Right lung (tissue), 5 donors: ENCODE results near the gene GFY. TPM values are rescaled to one million over a fixed set of nuclear protein-coding genes. Genes with fewer than 3 reads are reported as not detected.
"Not testable (repeated sequence)": the region's sequence is repeated elsewhere in the genome, so short reads cannot be mapped to it uniquely, and the experiment has no call there.

Experiments used
- DNase-seq, 2 donors: peaks; one replicate each; pipeline ENCODE4 v3.0.0-alpha.2; 2013
- polyA plus RNA-seq, 5 donors: library from polyadenylated mRNA; unstranded; fragments of 120-200 nt; gene quantifications; one replicate each; pipeline versions ENCODE4 v1.2.1 to v1.2.3, GENCODE V29; 2013; ENCODE audit warnings: inconsistent platforms in 1 of 5, low replicate concordance in 1 of 5; ENCODE audit not compliant: insufficient read length in 5 of 5, insufficient read depth in 1 of 5

Gene GFY
- polyA plus RNA-seq, 5 donors: not detected

GRCh38 chr19:49468746-49469447 is 43.7 kb downstream of the GFY start:
- no peak for DNase-seq

DNA sequence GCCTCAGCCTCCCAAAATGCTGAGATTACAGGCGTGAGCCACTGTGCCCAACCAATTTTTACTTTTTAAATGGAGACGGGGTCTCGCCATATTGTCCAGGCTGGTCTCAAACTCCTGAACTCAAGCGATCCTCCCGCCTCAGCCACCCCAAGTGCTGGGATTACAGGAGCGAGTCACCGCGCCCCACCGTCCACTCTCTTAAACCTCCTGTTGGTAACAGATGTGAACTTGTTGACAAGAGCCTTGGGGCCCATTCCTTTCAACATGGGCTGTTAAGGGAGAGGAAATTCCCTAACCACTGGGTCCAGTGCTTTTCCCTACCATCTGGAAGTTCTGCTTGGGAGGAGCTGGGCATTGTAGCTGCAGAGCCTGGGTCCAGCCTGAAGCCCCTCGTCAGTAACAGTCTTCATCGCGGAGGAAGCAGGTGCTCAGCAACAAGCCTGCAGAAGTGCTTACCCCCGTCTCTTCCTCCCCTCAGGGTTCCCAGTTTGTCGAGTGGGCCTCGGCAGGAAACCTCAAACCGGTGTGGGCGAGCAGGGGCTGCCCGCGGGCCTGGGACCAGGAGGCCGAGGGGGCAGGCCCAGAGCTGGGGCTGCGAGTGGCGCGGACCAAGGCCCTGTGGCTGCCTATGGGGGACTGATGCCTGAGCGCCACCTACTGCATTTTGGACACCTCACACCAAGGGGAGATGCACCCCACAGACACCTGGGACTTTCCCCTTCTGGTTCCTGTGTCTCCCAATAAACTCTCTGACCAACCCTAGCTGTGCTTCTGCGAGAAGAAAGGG is 44.8 kb downstream of the GFY start:
- no peak for DNase-seq

DNA sequence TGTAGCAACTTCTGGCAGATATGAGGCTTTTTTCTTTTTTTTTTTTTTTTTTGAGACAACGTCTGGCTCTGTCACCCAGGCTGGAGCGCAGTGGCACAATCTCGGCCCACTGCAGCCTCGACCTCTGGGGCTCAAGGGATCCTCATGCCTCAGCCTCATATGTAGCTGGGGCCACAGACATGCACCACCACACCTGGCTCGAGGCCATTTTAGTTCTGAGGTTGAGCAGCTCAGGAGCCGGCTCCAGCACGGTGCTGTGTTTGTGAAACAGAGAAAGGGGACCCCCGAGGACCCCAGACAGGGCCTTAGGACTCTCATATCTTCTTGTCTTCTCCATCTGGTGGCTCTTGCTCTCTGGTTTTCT is 45.4 kb downstream of the GFY start:
- no peak for DNase-seq

DNA sequence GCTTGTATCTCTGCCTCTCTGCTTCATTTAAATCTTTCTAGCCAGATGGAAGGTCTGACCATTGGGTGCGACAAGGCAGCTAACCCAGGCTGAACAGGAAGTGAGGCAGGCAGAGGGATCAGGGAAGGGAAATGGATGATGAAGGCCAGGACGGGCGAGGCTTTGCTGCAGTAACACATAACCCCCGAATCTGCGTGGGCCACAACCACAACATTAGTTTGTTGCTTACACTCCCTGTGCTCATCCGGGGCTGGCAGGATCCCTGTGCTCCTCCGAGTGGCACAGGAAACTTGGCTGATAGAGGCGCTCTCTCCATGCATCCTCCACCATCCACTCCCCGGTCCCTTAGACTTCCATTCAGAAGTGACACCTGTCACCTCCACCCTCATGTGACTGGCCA is 47.7 kb downstream of the GFY start:
- no peak for DNase-seq

GRCh38 chr19:49473501-49473867 is 48.3 kb downstream of the GFY start:
- not testable (repeated sequence) for DNase-seq

DNA sequence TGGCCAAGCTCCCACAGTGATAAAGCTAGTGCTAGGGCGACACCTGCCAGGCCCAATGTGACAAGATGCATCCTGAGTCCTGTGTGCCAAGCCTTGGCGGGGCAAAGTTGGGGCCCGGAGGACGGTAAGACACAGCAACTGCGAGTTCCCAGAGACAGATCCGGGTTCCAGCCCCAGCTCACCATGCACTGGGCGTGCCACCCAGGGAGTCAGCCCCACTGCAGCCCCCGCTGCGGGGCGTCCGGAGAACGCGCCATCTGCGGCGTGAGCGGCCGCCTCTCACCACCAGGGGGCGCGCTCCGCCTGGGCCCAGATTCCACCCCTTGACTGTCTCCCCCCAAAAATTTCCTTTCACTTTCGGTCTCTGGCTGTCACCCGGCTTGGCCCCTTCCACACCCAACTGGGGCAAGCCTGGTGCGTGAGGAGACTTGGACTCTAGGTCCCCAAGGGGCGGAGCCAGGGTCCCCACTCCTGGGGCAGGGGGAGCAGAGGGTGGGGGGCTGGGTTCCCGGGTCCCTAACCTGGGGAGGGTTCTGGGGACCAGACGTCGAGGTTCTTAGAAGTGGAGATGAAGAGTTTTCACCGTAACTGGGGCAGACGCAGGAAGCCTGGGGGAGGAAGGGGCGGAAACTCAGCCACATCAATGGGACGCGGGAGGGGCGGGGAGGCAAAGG is 48.8 kb downstream of the GFY start, which contains the start of gene FLT3LG:
Gene FLT3LG (plus strand): TSS at position 348 of the 674 bp plus-strand sequence. CDS start 425 bp downstream, outside the sequence.
- peak; percentile 71 to 77 for DNase-seq

DNA sequence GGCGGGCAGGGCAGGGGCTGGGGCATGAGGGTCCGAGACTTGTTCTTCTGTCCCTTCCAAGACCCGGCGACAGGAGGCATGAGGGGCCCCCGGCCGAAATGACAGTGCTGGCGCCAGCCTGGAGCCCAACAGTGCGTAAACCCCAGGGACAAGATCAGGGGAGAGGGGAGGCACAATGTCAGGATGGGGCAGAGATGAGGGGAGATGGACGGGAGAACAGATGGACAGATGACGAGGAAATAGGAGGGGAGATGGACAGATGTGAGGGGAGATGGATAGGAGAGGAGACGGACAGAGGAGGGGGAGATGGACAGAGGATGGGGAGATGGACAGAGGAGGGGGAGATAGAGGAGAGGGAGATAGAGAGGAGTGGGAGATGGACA is 49.3 kb downstream of the GFY start:
- no peak for DNase-seq

DNA sequence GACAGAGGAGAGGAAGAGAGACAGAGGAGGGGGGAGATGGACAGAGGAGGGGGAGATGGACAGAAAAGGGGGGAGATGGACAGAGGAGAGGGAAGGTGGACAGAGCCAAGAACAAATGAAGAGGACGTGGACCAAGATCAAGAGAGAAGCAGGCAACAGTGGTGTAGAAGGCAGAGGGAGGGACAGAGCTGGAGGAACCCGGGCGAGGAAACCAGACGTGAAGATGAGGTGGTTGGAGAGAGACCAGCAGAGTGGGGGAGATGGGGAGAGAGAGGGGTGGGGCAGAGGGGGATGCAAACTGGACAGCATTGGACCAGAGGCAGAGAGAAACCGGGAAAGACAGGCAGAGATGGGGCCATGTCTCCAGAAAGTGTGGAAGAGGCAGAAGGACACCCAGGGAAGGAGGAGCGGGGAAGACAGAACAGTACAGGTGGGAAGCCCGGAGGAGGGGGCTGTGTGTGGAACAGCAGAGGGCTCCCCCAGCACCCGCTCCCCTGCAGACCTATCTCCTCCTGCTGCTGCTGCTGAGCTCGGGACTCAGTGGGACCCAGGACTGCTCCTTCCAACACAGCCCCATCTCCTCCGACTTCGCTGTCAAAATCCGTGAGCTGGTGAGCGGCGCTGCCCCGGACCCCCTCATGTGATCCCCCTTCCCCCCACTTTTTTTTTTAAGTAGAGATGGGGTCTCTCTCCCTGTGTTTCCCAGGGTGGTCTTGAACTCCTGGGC is 50.2 kb downstream of the GFY start:
- DNase-seq: no peak

DNA sequence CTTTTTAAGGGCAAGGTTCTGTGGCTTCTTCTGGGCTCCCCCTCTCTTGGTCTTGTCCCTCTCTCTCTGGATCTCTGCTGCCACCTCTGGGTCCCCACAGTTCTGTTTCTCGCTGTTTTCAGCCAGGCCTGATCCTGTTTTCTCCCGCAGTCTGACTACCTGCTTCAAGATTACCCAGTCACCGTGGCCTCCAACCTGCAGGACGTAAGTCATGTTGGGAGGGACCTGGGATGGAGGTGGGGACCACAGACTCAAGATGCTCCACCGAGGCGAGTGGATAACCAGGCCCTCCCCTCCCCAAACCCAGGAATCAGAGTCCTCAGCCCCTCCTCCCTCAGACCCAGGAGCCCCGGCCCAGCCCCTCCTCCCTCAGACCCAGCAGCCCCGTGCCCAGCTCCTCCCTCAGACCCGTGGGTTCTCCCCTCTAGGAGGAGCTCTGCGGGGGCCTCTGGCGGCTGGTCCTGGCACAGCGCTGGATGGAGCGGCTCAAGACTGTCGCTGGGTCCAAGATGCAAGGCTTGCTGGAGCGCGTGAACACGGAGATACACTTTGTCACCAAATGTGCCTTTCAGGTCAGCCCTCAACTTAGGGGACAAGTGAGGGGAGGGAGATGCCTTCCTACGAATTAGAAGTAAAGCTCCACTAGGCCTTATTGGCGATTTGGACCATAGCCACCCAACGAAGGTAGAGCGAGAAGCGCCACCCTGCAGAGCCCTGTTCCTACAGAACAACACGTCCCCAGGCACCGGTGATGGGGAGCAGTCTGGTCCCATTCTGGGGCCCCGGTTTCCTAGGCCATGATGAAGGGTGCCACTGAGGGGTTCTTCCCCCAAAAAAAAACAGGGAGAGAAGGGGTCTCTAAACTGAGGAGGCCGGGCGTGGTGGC is 51.0 kb downstream of the GFY start:
- DNase-seq: no peak

Other genes starting within 250 kb of the GFY start
- gene SLC6A16, start 100.2 kb upstream of the GFY start, polyA plus RNA-seq: 1 to 10 TPM; 2.7 to 5.3 (median 3.9) TPM
- 10 to 100 TPM; 35.1 to 50.8 (median 44.1) TPM for gene CD37, start 90.0 kb upstream of the GFY start, polyA plus RNA-seq
- 100 to 1,000 TPM; 105 to 138 (median 117) TPM for gene TEAD2, start 63.0 kb upstream of the GFY start, polyA plus RNA-seq
- 1 to 10 TPM; 2.4 to 5.0 (median 3.6) TPM for gene DKKL1, start 61.5 kb upstream of the GFY start, polyA plus RNA-seq
- not detected for gene KASH5, start 37.1 kb upstream of the GFY start, polyA plus RNA-seq
- not detected for gene PTH2, start 1.9 kb upstream of the GFY start, polyA plus RNA-seq
- under 1 TPM; 0.31 to 0.51 (median 0.34) TPM for gene SLC17A7, start 16.1 kb downstream of the GFY start, polyA plus RNA-seq
- gene PIH1D1, start 26.4 kb downstream of the GFY start, polyA plus RNA-seq: 10 to 100 TPM; 66.9 to 88.7 (median 78.2) TPM
- gene ALDH16A1, start 27.8 kb downstream of the GFY start, polyA plus RNA-seq: 10 to 100 TPM; 12.8 to 24.3 (median 14.0) TPM
- gene FLT3LG, start 48.8 kb downstream of the GFY start, polyA plus RNA-seq: 10 to 100 TPM in 1 of 5 donors, 1 to 10 TPM in 4; 4.8 to 10.1 (median 6.5) TPM
- gene RPL13A, start 62.2 kb downstream of the GFY start, polyA plus RNA-seq: 1,000 to 10,000 TPM; 3,241 to 4,813 (median 3,633) TPM
- 1,000 to 10,000 TPM; 3,362 to 3,985 (median 3,582) TPM for gene RPS11, start 71.0 kb downstream of the GFY start, polyA plus RNA-seq
- 100 to 1,000 TPM; 258 to 406 (median 318) TPM for gene FCGRT, start 87.3 kb downstream of the GFY start, polyA plus RNA-seq
- 10 to 100 TPM; 13.9 to 48.4 (median 21.5) TPM for gene RCN3, start 102.6 kb downstream of the GFY start, polyA plus RNA-seq
- 10 to 100 TPM; 51.0 to 80.7 (median 59.0) TPM for gene NOSIP, start 155.2 kb downstream of the GFY start, polyA plus RNA-seq
- gene PRRG2, start 155.9 kb downstream of the GFY start, polyA plus RNA-seq: 1 to 10 TPM; 3.3 to 6.1 (median 4.4) TPM
- 10 to 100 TPM; 15.9 to 35.4 (median 23.7) TPM for gene PRR12, start 165.8 kb downstream of the GFY start, polyA plus RNA-seq
- 10 to 100 TPM; 20.3 to 39.5 (median 24.7) TPM for gene RRAS, start 214.8 kb downstream of the GFY start, polyA plus RNA-seq
- 10 to 100 TPM; 18.4 to 45.0 (median 31.3) TPM for gene SCAF1, start 216.8 kb downstream of the GFY start, polyA plus RNA-seq
- 10 to 100 TPM; 48.9 to 87.5 (median 73.7) TPM for gene IRF3, start 240.5 kb downstream of the GFY start, polyA plus RNA-seq
- gene BCL2L12, start 240.5 kb downstream of the GFY start, polyA plus RNA-seq: 10 to 100 TPM; 20.2 to 34.8 (median 24.7) TPM